HG03354 (cell line): ENCODE measurements around the gene GPATCH2.
"Not testable (repeated sequence)": the region's sequence is repeated elsewhere in the genome, so short reads cannot be mapped to it uniquely, and the experiment has no call there.

Source experiments
- ATAC-seq: cut with Tn5 transposase; IDR thresholded peaks from one replicate; pipeline ENCODE4 v1.9.1; 2021; ENCODE audit warnings: mild to moderate bottlenecking; ENCODE audit not compliant: unreplicated experiment, poor library complexity, severe bottlenecking

GPATCH2 gene

GRCh38 chr1:217534566-217534965 is 96.3 kb downstream of the GPATCH2 start:
- ATAC-seq = no peak

GRCh38 chr1:217528271-217528670 is 102.6 kb downstream of the GPATCH2 start:
- ATAC-seq = no peak

- no peak for ATAC-seq
Measured at GRCh38 chr1:217527151-217527550, 103.7 kb downstream of the GPATCH2 start.

GRCh38 chr1:217526636-217527035 is 104.3 kb downstream of the GPATCH2 start:
- ATAC-seq = no peak

GRCh38 chr1:217525773-217526490 is 105.0 kb downstream of the GPATCH2 start:
- ATAC-seq = no peak

- ATAC-seq = no peak
Measured at GRCh38 chr1:217524787-217525520, 105.9 kb downstream of the GPATCH2 start.

- ATAC-seq = not testable (repeated sequence)
Measured at GRCh38 chr1:217523921-217524320, 107.0 kb downstream of the GPATCH2 start.

GRCh38 chr1:217522277-217522676 is 108.6 kb downstream of the GPATCH2 start:
- ATAC-seq = no peak

- ATAC-seq = no peak
Measured at GRCh38 chr1:217521317-217521716, 109.6 kb downstream of the GPATCH2 start.

- no peak for ATAC-seq
Measured at GRCh38 chr1:217506878-217507277, 124.0 kb downstream of the GPATCH2 start.

- no peak for ATAC-seq
Measured at GRCh38 chr1:217498209-217498608, 132.7 kb downstream of the GPATCH2 start.

- ATAC-seq = peak; percentile 93
Measured at GRCh38 chr1:217495249-217495648, 135.6 kb downstream of the GPATCH2 start.

GRCh38 chr1:217494767-217495166 is 136.1 kb downstream of the GPATCH2 start:
- peak; percentile 68 for ATAC-seq

GRCh38 chr1:217493290-217493689 is 137.6 kb downstream of the GPATCH2 start:
- no peak for ATAC-seq

GRCh38 chr1:217484871-217485270 is 146.0 kb downstream of the GPATCH2 start:
- no peak for ATAC-seq

GRCh38 chr1:217482356-217483102 is 148.4 kb downstream of the GPATCH2 start:
- peak; percentile 95 for ATAC-seq

- no peak for ATAC-seq
Measured at GRCh38 chr1:217478450-217478849, 152.4 kb downstream of the GPATCH2 start.

GRCh38 chr1:217472915-217473314 is 158.0 kb downstream of the GPATCH2 start:
- no peak for ATAC-seq

- ATAC-seq = no peak
Measured at GRCh38 chr1:217471403-217471802, 159.5 kb downstream of the GPATCH2 start.

- no peak for ATAC-seq
Measured at GRCh38 chr1:217469983-217470382, 160.9 kb downstream of the GPATCH2 start.

GRCh38 chr1:217465102-217465501 is 165.8 kb downstream of the GPATCH2 start:
- no peak for ATAC-seq
